ENCODE results near the gene TRMT11.

- TF ChIP-seq EZH2phosphoT487 (conservative IDR thresholded peaks at IDR 0.05; ENCODE audit: low read length) (no peak), CTCF (IDR thresholded peaks at IDR 0.05; ENCODE audit: insufficient read depth, low read length, poor library complexity, severe bottlenecking) (no peak)
Measured at GRCh38 chr6:126075335-126076071, 89.2 kb downstream of the TRMT11 start.

All from SU-DHL-6 (cell line).